Ishikawa (cell line): ENCODE data around the gene EPHB1.

Source experiments
- CEBPB ChIP-seq: IDR thresholded peaks from 2 replicates; pipeline ENCODE4 v1.6.1; 2012
- CREB1 ChIP-seq: IDR thresholded peaks from 2 replicates; pipeline ENCODE4 v1.6.1; 2012; ENCODE audit warnings: low read depth
- EGR1 ChIP-seq: IDR thresholded peaks from 2 replicates; pipeline ENCODE4 v1.6.1; 2012
- EP300 ChIP-seq: IDR thresholded peaks from 2 replicates; pipeline ENCODE4 v1.6.1; 2012; ENCODE audit warnings: borderline replicate concordance
- FOXM1 ChIP-seq: IDR thresholded peaks from 2 replicates; pipeline ENCODE4 v1.6.1; 2012; ENCODE audit warnings: low read depth, borderline replicate concordance
- MAX ChIP-seq: IDR thresholded peaks from 2 replicates; pipeline ENCODE4 v1.6.1; 2012
- NFIC ChIP-seq: IDR thresholded peaks from 2 replicates; pipeline ENCODE4 v1.6.1; 2012
- RAD21 ChIP-seq: IDR thresholded peaks from 2 replicates; pipeline ENCODE4 v1.6.1; 2012; ENCODE audit warnings: low read depth
- REST ChIP-seq: IDR thresholded peaks from 2 replicates; pipeline ENCODE4 v1.6.1; 2012; ENCODE audit warnings: low read depth, mild to moderate bottlenecking
- TAF1 ChIP-seq: IDR thresholded peaks from 2 replicates; pipeline ENCODE4 v1.6.1; 2012; ENCODE audit warnings: low read depth, mild to moderate bottlenecking
- TCF12 ChIP-seq: IDR thresholded peaks from 2 replicates; pipeline ENCODE4 v1.6.1; 2012; ENCODE audit warnings: low read depth
- TEAD4 ChIP-seq: IDR thresholded peaks from 2 replicates; pipeline ENCODE4 v1.6.1; 2012
- USF1 ChIP-seq: IDR thresholded peaks from 2 replicates; pipeline ENCODE4 v1.6.1; 2012
- YY1 ChIP-seq: IDR thresholded peaks from 2 replicates; pipeline ENCODE4 v1.6.1; 2012; ENCODE audit warnings: low read depth
- ZBTB7A ChIP-seq: IDR thresholded peaks from 2 replicates; pipeline ENCODE4 v1.6.1; 2012; ENCODE audit warnings: low read depth

The EPHB1 gene

GRCh38 chr3:135231737-135232136, 436.7 kb downstream of the EPHB1 start:
- no peak for TF ChIP-seq NFIC
- no peak for TF ChIP-seq TEAD4
- TF ChIP-seq MAX: no peak
- no peak for TF ChIP-seq REST
- TF ChIP-seq TAF1: no peak
- no peak for TF ChIP-seq EGR1
- TF ChIP-seq USF1: no peak
- TF ChIP-seq EP300: no peak
- TF ChIP-seq ZBTB7A: no peak
- TF ChIP-seq CEBPB: no peak
- no peak for TF ChIP-seq TCF12
- TF ChIP-seq FOXM1: no peak
- no peak for TF ChIP-seq CREB1
- no peak for TF ChIP-seq RAD21

GRCh38 chr3:135232226-135232625, 437.2 kb downstream of the EPHB1 start:
- TF ChIP-seq RAD21 (no peak), FOXM1 (no peak), NFIC (no peak)

- TF ChIP-seq MAX: no peak
- TF ChIP-seq TAF1: no peak
- no peak for TF ChIP-seq USF1
- no peak for TF ChIP-seq RAD21
- TF ChIP-seq TCF12: no peak
- TF ChIP-seq TEAD4: no peak
- no peak for TF ChIP-seq CEBPB
- TF ChIP-seq NFIC: no peak
- TF ChIP-seq REST: no peak
- TF ChIP-seq CREB1: no peak
- TF ChIP-seq EGR1: no peak
- TF ChIP-seq FOXM1: no peak
- no peak for TF ChIP-seq ZBTB7A
These were observed 440.5 kb downstream of the EPHB1 start for GRCh38 chr3:135235541-135235940.

GRCh38 chr3:135237371-135238143, 442.5 kb downstream of the EPHB1 start:
- TF ChIP-seq EGR1 (no peak), USF1 (no peak)

GRCh38 chr3:135238236-135238830, 443.3 kb downstream of the EPHB1 start:
- no peak for TF ChIP-seq TCF12
- no peak for TF ChIP-seq TEAD4
- TF ChIP-seq EP300: no peak
- TF ChIP-seq USF1: no peak
- TF ChIP-seq RAD21: no peak
- TF ChIP-seq CREB1: no peak
- no peak for TF ChIP-seq YY1
- no peak for TF ChIP-seq ZBTB7A
- TF ChIP-seq REST: no peak
- no peak for TF ChIP-seq FOXM1
- TF ChIP-seq CEBPB: no peak
- TF ChIP-seq MAX: no peak
- no peak for TF ChIP-seq NFIC
- no peak for TF ChIP-seq TAF1
- TF ChIP-seq EGR1: no peak
